NB4 (cell line): ENCODE results near the gene KAZN.

Experiments
- DNase-seq: peaks from one replicate; pipeline ENCODE4 v3.0.0; 2010; ENCODE audit warnings: low read depth
- H3K4me3 ChIP-seq: one replicate; pipeline ENCODE4 v1.5.1; 2011; ENCODE audit warnings: mild to moderate bottlenecking, low read depth, low read length, moderate library complexity
- CTCF ChIP-seq: IDR thresholded peaks from one replicate; pipeline ENCODE4 v1.5.1; 2012; ENCODE audit warnings: low read depth, low read length
- MAX ChIP-seq: IDR thresholded peaks from 2 replicates; pipeline ENCODE4 v1.6.1; 2011; ENCODE audit warnings: low read depth, low read length
- MYC ChIP-seq: IDR thresholded peaks from 2 replicates; pipeline ENCODE4 v1.6.1; 2011; ENCODE audit warnings: low read depth, low read length
- POLR2A ChIP-seq: IDR thresholded peaks from 2 replicates; pipeline ENCODE4 v1.6.1; 2011; ENCODE audit warnings: mild to moderate bottlenecking; ENCODE audit not compliant: insufficient read length; ENCODE audit errors: extremely low read depth

KAZN gene

GRCh38 chr1:15155888-15156741 lies 557.6 kb downstream of the KAZN start:
- H3K4me3 ChIP-seq = no peak overlapping the region
- TF ChIP-seq POLR2A (no peak), MYC (no peak), CTCF (no peak), MAX (no peak)

GRCh38 chr1:15156807-15157380 lies 558.4 kb downstream of the KAZN start:
- no peak overlapping the region for H3K4me3 ChIP-seq
- no peak for TF ChIP-seq CTCF
- TF ChIP-seq MAX = no peak
- TF ChIP-seq POLR2A = no peak
- TF ChIP-seq MYC = no peak
- no peak for DNase-seq

More at GRCh38 chr1:15155888-15156741, 557.6 kb downstream of the KAZN start:
- DNase-seq = no peak

- no peak for TF ChIP-seq MAX
- TF ChIP-seq POLR2A = no peak
- no peak for TF ChIP-seq CTCF
- no peak for TF ChIP-seq MYC
- DNase-seq = no peak
- H3K4me3 ChIP-seq = no peak overlapping the region
Measured at GRCh38 chr1:15157524-15158399, 559.3 kb downstream of the KAZN start.

GRCh38 chr1:15158506-15159165 lies 560.2 kb downstream of the KAZN start:
- DNase-seq = no peak
- H3K4me3 ChIP-seq = no peak overlapping the region
- TF ChIP-seq MYC (no peak), MAX (no peak), CTCF (no peak), POLR2A (no peak)

- TF ChIP-seq MYC (no peak), MAX (no peak), POLR2A (no peak), CTCF (no peak)
- no peak for DNase-seq
- H3K4me3 ChIP-seq = no peak overlapping the region
Measured at GRCh38 chr1:15159166-15159555, 560.7 kb downstream of the KAZN start.
